Measurements from ENCODE around the gene DDX41. TPM values are rescaled to one million over a fixed set of nuclear protein-coding genes. Genes with fewer than 3 reads are reported as not detected.

Gene DDX41
- total and polyA plus RNA-seq, 10 of the 15 experiments (the other 5 are each of a cell fraction or from before 2014, with no cell fraction given), result 32.7 to 215 (median 93.6) TPM

- Histone ChIP-seq H3K4me1 (ENCODE audit: control insufficient read depth, insufficient read depth, low read length) (peaks cover 12% of the 10 kb centered on the region), H3K27me3 (replicated peaks in 1 of 2; ENCODE audit: control insufficient read depth in 2 of 2, insufficient read depth in 2 of 2, low read length in 1 of 2) (no peaks in the 10 kb centered on the region), H2AFZ (ENCODE audit: control insufficient read depth, low read depth, low read length) (no peak overlapping the region), H4K20me1 (ENCODE audit: control insufficient read depth, insufficient read depth) (no peaks in the 10 kb centered on the region), H3K9me3 (replicated peaks; ENCODE audit: control insufficient read depth, insufficient read depth, low read length) (no peaks in the 10 kb centered on the region), H3K27ac (ENCODE audit: control insufficient read depth, insufficient read depth) (no peak overlapping the region), H3K79me2 (ENCODE audit: control insufficient read depth, insufficient read depth, low read length) (peaks cover 28% of the 10 kb centered on the region), H3K36me3 (ENCODE audit: control insufficient read depth in 2 of 2, insufficient read depth in 2 of 2, low read length in 1 of 2) (peaks cover 13 to 15% of the 10 kb centered on the region in 2 experiments; a peak in 3 of 4 replicates), H3K4me3 (no peak overlapping the region), H3K9ac (ENCODE audit: control insufficient read depth, insufficient read depth, low read length) (no peak overlapping the region), H3K4me2 (ENCODE audit: control insufficient read depth, insufficient read depth) (no peak overlapping the region)
- WGBS (ENCODE audit: insufficient coverage, insufficient replicate concordance, low lambda C conversion rate, missing lambda C conversion rate), result 79% methylated on average over 13 of the region's 13 CpGs
- TF ChIP-seq, protein P1, sequence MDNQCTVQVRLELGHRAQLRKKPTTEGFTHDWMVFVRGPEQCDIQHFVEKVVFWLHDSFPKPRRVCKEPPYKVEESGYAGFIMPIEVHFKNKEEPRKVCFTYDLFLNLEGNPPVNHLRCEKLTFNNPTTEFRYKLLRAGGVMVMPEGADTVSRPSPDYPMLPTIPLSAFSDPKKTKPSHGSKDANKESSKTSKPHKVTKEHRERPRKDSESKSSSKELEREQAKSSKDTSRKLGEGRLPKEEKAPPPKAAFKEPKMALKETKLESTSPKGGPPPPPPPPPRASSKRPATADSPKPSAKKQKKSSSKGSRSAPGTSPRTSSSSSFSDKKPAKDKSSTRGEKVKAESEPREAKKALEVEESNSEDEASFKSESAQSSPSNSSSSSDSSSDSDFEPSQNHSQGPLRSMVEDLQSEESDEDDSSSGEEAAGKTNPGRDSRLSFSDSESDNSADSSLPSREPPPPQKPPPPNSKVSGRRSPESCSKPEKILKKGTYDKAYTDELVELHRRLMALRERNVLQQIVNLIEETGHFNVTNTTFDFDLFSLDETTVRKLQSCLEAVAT (IDR thresholded peaks at IDR 0.05), result no peak
- TF ChIP-seq, protein P2, sequence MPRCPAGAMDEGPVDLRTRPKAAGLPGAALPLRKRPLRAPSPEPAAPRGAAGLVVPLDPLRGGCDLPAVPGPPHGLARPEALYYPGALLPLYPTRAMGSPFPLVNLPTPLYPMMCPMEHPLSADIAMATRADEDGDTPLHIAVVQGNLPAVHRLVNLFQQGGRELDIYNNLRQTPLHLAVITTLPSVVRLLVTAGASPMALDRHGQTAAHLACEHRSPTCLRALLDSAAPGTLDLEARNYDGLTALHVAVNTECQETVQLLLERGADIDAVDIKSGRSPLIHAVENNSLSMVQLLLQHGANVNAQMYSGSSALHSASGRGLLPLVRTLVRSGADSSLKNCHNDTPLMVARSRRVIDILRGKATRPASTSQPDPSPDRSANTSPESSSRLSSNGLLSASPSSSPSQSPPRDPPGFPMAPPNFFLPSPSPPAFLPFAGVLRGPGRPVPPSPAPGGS (IDR thresholded peaks at IDR 0.05; ENCODE audit: borderline replicate concordance, insufficient read depth, low read depth, low read length, poor library complexity, severe bottlenecking), result no peak
- TF ChIP-seq JUND (IDR thresholded peaks at IDR 0.05; ENCODE audit: low read depth, low read length), result no peak
- no peak for TF ChIP-seq ZNF384 (IDR thresholded peaks at IDR 0.05; ENCODE audit: borderline replicate concordance, low read depth, low read length)
- no peak for TF ChIP-seq IKZF2 (IDR thresholded peaks at IDR 0.05)
- no peak for TF ChIP-seq SRF (IDR thresholded peaks at IDR 0.05; ENCODE audit: low read depth in 2 of 2, low read length in 2 of 2)
- TF ChIP-seq ZNF24 (IDR thresholded peaks at IDR 0.05), result no peak
- no peak for TF ChIP-seq NFYA (IDR thresholded peaks at IDR 0.05; ENCODE audit: borderline replicate concordance, low read depth, low read length)
- TF ChIP-seq, protein P3, sequence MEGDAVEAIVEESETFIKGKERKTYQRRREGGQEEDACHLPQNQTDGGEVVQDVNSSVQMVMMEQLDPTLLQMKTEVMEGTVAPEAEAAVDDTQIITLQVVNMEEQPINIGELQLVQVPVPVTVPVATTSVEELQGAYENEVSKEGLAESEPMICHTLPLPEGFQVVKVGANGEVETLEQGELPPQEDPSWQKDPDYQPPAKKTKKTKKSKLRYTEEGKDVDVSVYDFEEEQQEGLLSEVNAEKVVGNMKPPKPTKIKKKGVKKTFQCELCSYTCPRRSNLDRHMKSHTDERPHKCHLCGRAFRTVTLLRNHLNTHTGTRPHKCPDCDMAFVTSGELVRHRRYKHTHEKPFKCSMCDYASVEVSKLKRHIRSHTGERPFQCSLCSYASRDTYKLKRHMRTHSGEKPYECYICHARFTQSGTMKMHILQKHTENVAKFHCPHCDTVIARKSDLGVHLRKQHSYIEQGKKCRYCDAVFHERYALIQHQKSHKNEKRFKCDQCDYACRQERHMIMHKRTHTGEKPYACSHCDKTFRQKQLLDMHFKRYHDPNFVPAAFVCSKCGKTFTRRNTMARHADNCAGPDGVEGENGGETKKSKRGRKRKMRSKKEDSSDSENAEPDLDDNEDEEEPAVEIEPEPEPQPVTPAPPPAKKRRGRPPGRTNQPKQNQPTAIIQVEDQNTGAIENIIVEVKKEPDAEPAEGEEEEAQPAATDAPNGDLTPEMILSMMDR (IDR thresholded peaks at IDR 0.05 in 2 of 3, conservative IDR thresholded peaks at IDR 0.05 in 1 of 3; ENCODE audit: control insufficient read depth in 2 of 3, extremely low read depth in 1 of 3, insufficient read depth in 1 of 3, low read depth in 3 of 3, low read length in 3 of 3), result no peak
- TF ChIP-seq, protein P4, sequence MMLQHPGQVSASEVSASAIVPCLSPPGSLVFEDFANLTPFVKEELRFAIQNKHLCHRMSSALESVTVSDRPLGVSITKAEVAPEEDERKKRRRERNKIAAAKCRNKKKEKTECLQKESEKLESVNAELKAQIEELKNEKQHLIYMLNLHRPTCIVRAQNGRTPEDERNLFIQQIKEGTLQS (IDR thresholded peaks at IDR 0.05; ENCODE audit: borderline replicate concordance, extremely low read depth, low read depth, low read length), result no peak
- no peak for TF ChIP-seq MEF2A (IDR thresholded peaks at IDR 0.05; ENCODE audit: insufficient read depth, low read depth, low read length)
- RAD21 ChIA-PET (ENCODE audit: unreplicated experiment), result interaction anchor here (0.6 kb wide), 1 partner anchor 15 kb away, joined by 3 read pairs; no protein-coding TSS in a partner anchor
- POLR2A ChIA-PET, result interaction anchor here (0.6 kb wide), 1 partner anchor 39 kb away, joined by 3 read pairs; no protein-coding TSS in a partner anchor
- no TSS peak for BruUV-seq (replicated peaks)
- intact Hi-C loops (cut with micrococcal nuclease; ENCODE audit: unreplicated experiment) (loop anchor here (5.0 kb wide), 1 partner anchor 33 kb away; the partner anchor contains the start of gene FAM193B), in situ Hi-C loops (cut with MboI) (no loop called here)
- FAIRE-seq (no peak), DNase-seq (ENCODE audit: low read depth, low spot score) (no peak), ATAC-seq (no peak)
- SMC1A ChIA-PET (ENCODE audit: uncharacterized antibody, unreplicated experiment), result interaction anchor here (1.2 kb wide), 1 partner anchor 9 kb away, joined by 3 read pairs; no protein-coding TSS in a partner anchor
- CTCF ChIA-PET, result interaction anchor here (1.2 kb wide), 1 partner anchor 102 kb away, joined by 3 read pairs; no protein-coding TSS in a partner anchor
Measured at GRCh38 chr5:177519463-177520235, 2.9 kb upstream of the DDX41 start.

All from GM12878 (cell line).